Measurements from ENCODE around the gene SLC12A7. TPM values are rescaled to one million over a fixed set of nuclear protein-coding genes. Genes with fewer than 3 reads are reported as not detected.
A peak's percentile ranks its signal among the peaks of the same experiment; 100 is the strongest.

SLC12A7 gene
- total and polyA plus RNA-seq, 9 donors: 5.9 to 33.9 (median 23.0) TPM

DNA sequence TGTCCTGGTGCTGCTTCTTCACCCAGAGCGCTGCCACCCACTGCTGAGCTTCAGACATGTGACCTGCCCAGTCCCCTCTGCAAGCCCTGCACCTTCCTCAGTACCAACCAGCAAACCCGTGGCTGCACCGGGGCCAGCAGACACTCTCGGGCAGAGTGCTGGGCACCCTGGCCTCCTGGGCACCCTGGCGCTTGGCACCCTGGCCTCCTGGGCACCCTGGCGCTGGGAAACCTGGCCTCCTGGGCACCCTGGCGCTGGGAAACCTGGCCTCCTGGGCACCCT is 31.7 kb upstream of the SLC12A7 start:
- no peak overlapping the region for H3K27ac ChIP-seq
- no peaks in the 10 kb centered on the region for H3K4me1 ChIP-seq (ENCODE audit: insufficient read depth)
- H3K27me3 ChIP-seq: no peaks in the 10 kb centered on the region
- intact Hi-C loops (cut with DNase I): no loop called here
- 94 to 96% (median 96%) methylated on average over 7 of the region's 7 CpGs for WGBS, 3 donors
- no peaks in the 10 kb centered on the region for H3K9me3 ChIP-seq
- TF ChIP-seq POLR2A (IDR thresholded peaks at IDR 0.05) (no peak), EP300 (IDR thresholded peaks at IDR 0.05) (no peak)
- TF ChIP-seq, protein P1, sequence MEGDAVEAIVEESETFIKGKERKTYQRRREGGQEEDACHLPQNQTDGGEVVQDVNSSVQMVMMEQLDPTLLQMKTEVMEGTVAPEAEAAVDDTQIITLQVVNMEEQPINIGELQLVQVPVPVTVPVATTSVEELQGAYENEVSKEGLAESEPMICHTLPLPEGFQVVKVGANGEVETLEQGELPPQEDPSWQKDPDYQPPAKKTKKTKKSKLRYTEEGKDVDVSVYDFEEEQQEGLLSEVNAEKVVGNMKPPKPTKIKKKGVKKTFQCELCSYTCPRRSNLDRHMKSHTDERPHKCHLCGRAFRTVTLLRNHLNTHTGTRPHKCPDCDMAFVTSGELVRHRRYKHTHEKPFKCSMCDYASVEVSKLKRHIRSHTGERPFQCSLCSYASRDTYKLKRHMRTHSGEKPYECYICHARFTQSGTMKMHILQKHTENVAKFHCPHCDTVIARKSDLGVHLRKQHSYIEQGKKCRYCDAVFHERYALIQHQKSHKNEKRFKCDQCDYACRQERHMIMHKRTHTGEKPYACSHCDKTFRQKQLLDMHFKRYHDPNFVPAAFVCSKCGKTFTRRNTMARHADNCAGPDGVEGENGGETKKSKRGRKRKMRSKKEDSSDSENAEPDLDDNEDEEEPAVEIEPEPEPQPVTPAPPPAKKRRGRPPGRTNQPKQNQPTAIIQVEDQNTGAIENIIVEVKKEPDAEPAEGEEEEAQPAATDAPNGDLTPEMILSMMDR (IDR thresholded peaks at IDR 0.05): no peak
- no peak for DNase-seq
- no peak overlapping the region for H3K4me3 ChIP-seq
- no peaks in the 10 kb centered on the region for H3K36me3 ChIP-seq

- TF ChIP-seq EP300 (IDR thresholded peaks at IDR 0.05) (no peak), POLR2A (IDR thresholded peaks at IDR 0.05) (no peak)
- TF ChIP-seq, protein P1 (IDR thresholded peaks at IDR 0.05): no peak
- Histone ChIP-seq H3K36me3 (no peaks in the 10 kb centered on the region), H3K27me3 (no peaks in the 10 kb centered on the region), H3K27ac (no peak overlapping the region), H3K4me1 (ENCODE audit: insufficient read depth) (no peaks in the 10 kb centered on the region), H3K9me3 (no peaks in the 10 kb centered on the region), H3K4me3 (no peak overlapping the region)
- intact Hi-C loops (cut with DNase I): no loop called here
- 85 to 86% (median 85%) methylated on average over 34 of the region's 34 CpGs for WGBS, 3 donors
- no peak for DNase-seq
Measured at GRCh38 chr5:1142886-1143669, 31.2 kb upstream of the SLC12A7 start.

DNA sequence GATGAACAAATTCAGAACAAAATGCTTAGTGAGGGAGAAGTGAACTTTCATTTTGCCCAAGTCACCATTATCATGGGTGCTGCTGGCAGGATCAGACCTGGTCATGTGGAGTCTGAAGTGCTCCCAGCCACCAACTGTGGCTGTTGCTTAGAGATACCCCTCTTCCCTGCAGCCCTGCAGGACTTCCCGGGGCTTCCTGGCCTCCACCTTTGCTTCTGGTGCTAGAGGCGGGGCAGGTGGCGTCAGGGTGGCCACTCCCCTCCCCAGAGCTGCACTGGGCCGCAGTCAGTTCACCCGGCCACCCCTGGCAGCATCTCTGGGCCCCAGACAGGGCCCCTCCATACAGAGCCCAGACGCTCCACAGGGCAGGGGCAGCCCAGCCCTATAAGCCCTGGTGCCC is 30.0 kb upstream of the SLC12A7 start:
- Histone ChIP-seq H3K27ac (no peak overlapping the region), H3K9me3 (no peaks in the 10 kb centered on the region), H3K36me3 (no peaks in the 10 kb centered on the region), H3K4me3 (no peak overlapping the region), H3K4me1 (ENCODE audit: insufficient read depth) (no peaks in the 10 kb centered on the region), H3K27me3 (no peaks in the 10 kb centered on the region)
- no peak for TF ChIP-seq POLR2A (IDR thresholded peaks at IDR 0.05)
- 36 to 39% (median 38%) methylated on average over 6 of the region's 6 CpGs for WGBS, 3 donors
- intact Hi-C loops (cut with DNase I): no loop called here
- DNase-seq: no peak

- no peaks in the 10 kb centered on the region for H3K4me1 ChIP-seq (ENCODE audit: insufficient read depth)
- H3K9me3 ChIP-seq: no peaks in the 10 kb centered on the region
- DNase-seq: no peak
- no peaks in the 10 kb centered on the region for H3K27me3 ChIP-seq
- H3K36me3 ChIP-seq: no peaks in the 10 kb centered on the region
- 61 to 76% (median 67%) methylated on average over 15 of the region's 15 CpGs for whole genome bisulfite sequencing, 3 donors
- intact Hi-C loops (cut with DNase I): no loop called here
- H3K27ac ChIP-seq: no peak overlapping the region
- no peak overlapping the region for H3K4me3 ChIP-seq
- no peak for TF ChIP-seq POLR2A (IDR thresholded peaks at IDR 0.05)
- TF ChIP-seq EP300 (IDR thresholded peaks at IDR 0.05): no peak
- TF ChIP-seq, protein P1 (IDR thresholded peaks at IDR 0.05): no peak
Measured at GRCh38 chr5:1140818-1141189, 28.9 kb upstream of the SLC12A7 start.

- intact Hi-C loops (cut with DNase I): no loop called here
- DNase-seq: peak; percentile 38 to 75 (median 67)
Measured at GRCh38 chr5:1140171-1140817, 28.4 kb upstream of the SLC12A7 start.

More at GRCh38 chr5:1140171-1140817, 28.4 kb upstream of the SLC12A7 start:
- H3K4me1 ChIP-seq (ENCODE audit: insufficient read depth): no peaks in the 10 kb centered on the region
- TF ChIP-seq, protein P1 (IDR thresholded peaks at IDR 0.05): peak in 2 of 3 donors; percentile 19 to 61
- no peak for TF ChIP-seq POLR2A (IDR thresholded peaks at IDR 0.05)
- no peak overlapping the region for H3K4me3 ChIP-seq
- no peaks in the 10 kb centered on the region for H3K36me3 ChIP-seq
- H3K27ac ChIP-seq: no peak overlapping the region
- no peaks in the 10 kb centered on the region for H3K27me3 ChIP-seq
- WGBS, 3 donors: 30 to 36% (median 35%) methylated on average over 21 to 23 of the region's 23 CpGs
- no peaks in the 10 kb centered on the region for H3K9me3 ChIP-seq

Data from ovary (tissue), 9 donors.